HG02610 (cell line): ENCODE data around the gene ARHGAP26.
A peak's percentile ranks its signal among the peaks of the same experiment; 100 is the strongest.

Source experiments
- ATAC-seq: cut with Tn5 transposase; IDR thresholded peaks from one replicate; pipeline ENCODE4 v1.9.1; 2021; ENCODE audit warnings: mild to moderate bottlenecking, moderate library complexity; ENCODE audit not compliant: unreplicated experiment

The ARHGAP26 gene

GRCh38 chr5:143054480-143054941 is 284.3 kb downstream of the ARHGAP26 start:
- ATAC-seq = peak; percentile 37

- ATAC-seq = no peak
Measured at GRCh38 chr5:143055596-143056338, 285.6 kb downstream of the ARHGAP26 start.

- no peak for ATAC-seq
Measured at GRCh38 chr5:143056339-143056704, 286.1 kb downstream of the ARHGAP26 start.

- peak; percentile 46 for ATAC-seq
Measured at GRCh38 chr5:143056792-143057579, 286.8 kb downstream of the ARHGAP26 start.

GRCh38 chr5:143057580-143057999 is 287.4 kb downstream of the ARHGAP26 start:
- ATAC-seq = peak; percentile 42

GRCh38 chr5:143059355-143059754 is 289.2 kb downstream of the ARHGAP26 start:
- ATAC-seq = no peak

GRCh38 chr5:143059976-143060765 is 290.0 kb downstream of the ARHGAP26 start:
- no peak for ATAC-seq

- no peak for ATAC-seq
Measured at GRCh38 chr5:143061161-143061945, 291.2 kb downstream of the ARHGAP26 start.

- ATAC-seq = no peak
Measured at GRCh38 chr5:143062379-143062778, 292.2 kb downstream of the ARHGAP26 start.

- no peak for ATAC-seq
Measured at GRCh38 chr5:143063175-143063970, 293.2 kb downstream of the ARHGAP26 start.

- no peak for ATAC-seq
Measured at GRCh38 chr5:143064218-143064641, 294.1 kb downstream of the ARHGAP26 start.

GRCh38 chr5:143064676-143065075 is 294.5 kb downstream of the ARHGAP26 start:
- ATAC-seq = no peak

- ATAC-seq = no peak
Measured at GRCh38 chr5:143065185-143065965, 295.2 kb downstream of the ARHGAP26 start.

GRCh38 chr5:143065996-143066522 is 295.9 kb downstream of the ARHGAP26 start:
- no peak for ATAC-seq

GRCh38 chr5:143066556-143067281 is 296.5 kb downstream of the ARHGAP26 start:
- peak; percentile 82 for ATAC-seq

GRCh38 chr5:143068712-143069111 is 298.5 kb downstream of the ARHGAP26 start:
- ATAC-seq = no peak

- ATAC-seq = no peak
Measured at GRCh38 chr5:143071927-143072326, 301.8 kb downstream of the ARHGAP26 start.

- ATAC-seq = no peak
Measured at GRCh38 chr5:143072734-143073133, 302.6 kb downstream of the ARHGAP26 start.
